HUES6 (cell line): Measurements from ENCODE around the gene SNORC.
"Not testable (repeated sequence)": the region's sequence is repeated elsewhere in the genome, so short reads cannot be mapped to it uniquely, and the experiment has no call there.

Experiments
- H3K27ac ChIP-seq: 2 replicates; pipeline ENCODE4 v1.7.0; 2013; ENCODE audit warnings: low read depth, mild to moderate bottlenecking, low read length, inconsistent platforms
- H3K27me3 ChIP-seq: 2 replicates; pipeline ENCODE4 v1.6.1; 2013; ENCODE audit warnings: low read length; ENCODE audit not compliant: control insufficient read depth, insufficient read depth
- H3K36me3 ChIP-seq: 2 replicates; pipeline ENCODE4 v1.6.1; 2013; ENCODE audit warnings: low read length; ENCODE audit not compliant: control insufficient read depth, insufficient read depth
- H3K4me1 ChIP-seq: 2 replicates; pipeline ENCODE4 v1.6.1; 2013; ENCODE audit warnings: low read length; ENCODE audit not compliant: control insufficient read depth, insufficient read depth
- H3K4me3 ChIP-seq: 2 replicates; pipeline ENCODE4 v1.5.1; 2013; ENCODE audit warnings: low read depth, low read length
- H3K9ac ChIP-seq: one replicate; pipeline ENCODE4 v1.6.1; 2013; ENCODE audit warnings: mild to moderate bottlenecking, low read length
- H3K9me3 ChIP-seq: 2 replicates; pipeline ENCODE4 v1.6.1; 2013; ENCODE audit warnings: low read depth, low read length; ENCODE audit not compliant: control insufficient read depth, insufficient read depth

SNORC gene

GRCh38 chr2:232850039-232850438 is 20.0 kb upstream of the SNORC start:
- no peaks in the 10 kb centered on the region for H3K9me3 ChIP-seq
- H3K36me3 ChIP-seq, result peaks cover 74% of the 10 kb centered on the region
- no peak overlapping the region for H3K27ac ChIP-seq
- H3K4me3 ChIP-seq, result no peak overlapping the region
- H3K9ac ChIP-seq, result no peak overlapping the region
- no peaks in the 10 kb centered on the region for H3K4me1 ChIP-seq
- H3K27me3 ChIP-seq, result no peaks in the 10 kb centered on the region

GRCh38 chr2:232852081-232852480 is 18.0 kb upstream of the SNORC start:
- not testable (repeated sequence) for H3K4me3 ChIP-seq, H3K4me1 ChIP-seq, H3K9ac ChIP-seq, H3K9me3 ChIP-seq, H3K27ac ChIP-seq, H3K27me3 ChIP-seq
- H3K36me3 ChIP-seq, result peaks cover 67% of the 10 kb centered on the region

- H3K27me3 ChIP-seq, result no peaks in the 10 kb centered on the region
- no peak overlapping the region for H3K4me3 ChIP-seq
- no peaks in the 10 kb centered on the region for H3K9me3 ChIP-seq
- no peaks in the 10 kb centered on the region for H3K4me1 ChIP-seq
- H3K36me3 ChIP-seq, result peaks cover 67% of the 10 kb centered on the region
- H3K27ac ChIP-seq, result no peak overlapping the region
- H3K9ac ChIP-seq, result no peak overlapping the region
Observed at GRCh38 chr2:232852676-232853075, 17.4 kb upstream of the SNORC start.

DNA sequence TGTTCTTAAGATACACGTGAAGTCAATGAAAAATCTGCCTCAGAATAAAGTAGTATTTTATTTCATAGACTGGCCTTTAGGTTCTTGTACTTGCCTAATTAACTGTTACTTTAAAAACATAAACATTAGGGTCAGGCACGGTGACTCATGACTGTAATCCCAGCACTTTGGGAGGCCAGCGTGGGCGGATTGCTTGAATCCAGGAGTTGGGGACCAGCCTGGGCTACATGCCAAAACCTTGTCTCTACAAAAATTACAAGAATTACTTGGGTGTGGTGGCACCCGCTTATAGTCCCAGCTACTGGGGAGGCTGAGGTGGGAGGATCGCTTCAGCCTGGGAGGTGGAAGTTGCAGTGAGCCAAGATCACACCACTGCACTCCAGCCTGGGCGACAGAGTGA is 16.0 kb upstream of the SNORC start:
- Histone ChIP-seq H3K9ac (no peak overlapping the region), H3K4me1 (no peaks in the 10 kb centered on the region), H3K36me3 (peaks cover 67% of the 10 kb centered on the region), H3K27ac (no peak overlapping the region), H3K4me3 (no peak overlapping the region), H3K9me3 (no peaks in the 10 kb centered on the region), H3K27me3 (no peaks in the 10 kb centered on the region)

DNA sequence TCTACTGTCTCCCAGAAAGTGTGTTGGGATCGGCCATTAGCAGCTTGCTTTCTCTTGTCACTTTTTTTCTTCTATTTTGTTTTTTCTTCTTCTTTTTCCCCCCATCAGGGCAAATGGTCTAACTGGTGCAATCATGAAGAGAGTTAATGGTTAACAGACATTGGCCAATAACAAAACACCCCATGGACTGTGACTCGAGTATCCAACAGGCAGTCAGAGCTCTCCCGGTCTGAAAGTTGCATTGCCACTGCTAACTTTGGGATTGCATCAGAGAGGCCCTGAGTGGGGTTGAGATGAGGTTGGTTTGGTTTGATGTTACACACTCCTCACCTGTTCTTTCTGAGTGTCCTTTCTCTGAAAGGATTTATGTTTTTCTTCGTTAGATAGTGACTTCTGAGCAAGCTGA is 12.9 kb upstream of the SNORC start:
- Histone ChIP-seq H3K27me3 (no peaks in the 10 kb centered on the region), H3K9ac (no peak overlapping the region), H3K4me3 (no peak overlapping the region), H3K36me3 (peaks cover 57% of the 10 kb centered on the region), H3K4me1 (no peaks in the 10 kb centered on the region), H3K9me3 (no peaks in the 10 kb centered on the region), H3K27ac (no peak overlapping the region)

DNA sequence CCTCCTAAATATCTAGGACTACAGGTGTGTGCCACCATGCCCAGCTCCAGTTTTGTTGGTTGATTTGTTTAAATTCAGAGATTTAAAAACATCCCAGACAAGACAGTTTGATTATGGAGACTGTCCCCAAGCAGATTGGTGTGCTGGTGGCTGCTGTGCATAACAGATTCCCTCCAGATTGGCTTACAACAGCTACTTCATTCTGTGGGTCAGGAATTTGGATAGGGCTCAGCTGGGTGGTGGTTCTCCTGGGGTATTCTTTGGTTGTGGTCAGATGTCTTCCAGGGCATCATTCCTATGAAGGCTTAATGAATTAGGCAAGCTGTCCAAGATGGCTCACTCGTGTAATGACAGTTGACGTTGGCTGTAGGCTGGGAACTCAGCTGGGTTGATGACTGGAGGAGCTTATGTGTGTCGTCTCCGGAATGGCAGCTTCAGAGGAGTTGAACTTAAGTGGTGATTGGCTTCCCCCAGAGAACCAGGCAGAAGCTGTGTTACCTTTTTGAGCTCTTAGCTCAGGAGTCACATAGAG is 10.6 kb upstream of the SNORC start:
- Histone ChIP-seq H3K36me3 (peaks cover 49% of the 10 kb centered on the region), H3K27ac (no peak overlapping the region), H3K9ac (no peak overlapping the region), H3K27me3 (no peaks in the 10 kb centered on the region), H3K4me1 (no peaks in the 10 kb centered on the region), H3K4me3 (no peak overlapping the region), H3K9me3 (no peaks in the 10 kb centered on the region)

DNA sequence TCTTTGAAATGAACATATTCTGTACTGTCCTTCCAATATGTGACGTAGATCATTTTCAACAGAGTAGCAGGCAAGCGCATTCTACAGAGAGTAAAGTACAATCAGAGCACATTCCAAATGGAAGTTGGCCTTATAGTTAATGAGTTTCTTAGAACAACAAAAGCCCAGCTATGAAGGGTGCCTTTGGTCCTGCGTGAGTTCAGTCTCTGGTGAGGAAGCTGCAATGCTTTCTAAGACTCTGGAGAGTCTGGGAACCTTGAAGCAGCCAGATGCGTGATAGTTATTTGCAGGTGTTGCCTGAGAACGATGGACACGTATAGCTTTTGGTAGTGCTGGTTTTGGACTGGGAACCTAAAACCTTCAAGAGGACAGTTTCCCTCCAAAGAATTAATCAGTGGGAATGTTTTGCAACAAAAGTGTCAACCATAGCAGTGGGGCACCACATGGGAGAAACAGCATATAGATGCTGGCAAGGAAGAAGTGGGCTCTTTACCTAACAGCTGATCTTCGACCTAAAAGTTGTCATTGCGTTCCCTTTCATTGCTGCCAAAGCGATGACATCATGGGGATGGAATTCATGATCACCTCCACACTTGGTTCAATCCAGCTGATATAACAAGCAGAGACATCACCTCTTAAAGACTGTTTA is 9.3 kb upstream of the SNORC start:
- Histone ChIP-seq H3K27ac (no peak overlapping the region), H3K9ac (no peak overlapping the region), H3K4me1 (no peaks in the 10 kb centered on the region), H3K36me3 (peaks cover 46% of the 10 kb centered on the region), H3K9me3 (no peaks in the 10 kb centered on the region), H3K27me3 (no peaks in the 10 kb centered on the region), H3K4me3 (no peak overlapping the region)

DNA sequence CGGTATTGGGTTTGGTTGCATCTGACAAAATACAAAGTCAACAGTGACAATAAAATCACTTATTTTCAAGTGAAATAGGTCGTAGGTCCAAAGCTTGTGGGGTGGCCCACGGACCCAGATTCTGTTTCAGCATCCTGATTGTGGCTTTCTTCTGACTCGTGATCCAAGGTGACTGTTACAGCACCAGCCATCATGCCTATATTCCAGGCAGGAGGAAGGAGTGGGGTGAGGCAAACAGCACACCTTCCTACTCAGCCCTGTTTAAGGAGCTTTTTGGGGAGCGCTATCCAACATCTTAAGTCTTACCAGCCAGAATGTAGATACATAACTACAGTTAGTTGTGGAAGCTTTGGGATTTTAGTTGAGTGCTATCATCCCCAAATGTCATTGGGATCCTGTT is 8.7 kb upstream of the SNORC start:
- Histone ChIP-seq H3K27ac (no peak overlapping the region), H3K36me3 (peaks cover 43% of the 10 kb centered on the region), H3K9me3 (no peaks in the 10 kb centered on the region), H3K27me3 (no peaks in the 10 kb centered on the region), H3K9ac (no peak overlapping the region), H3K4me3 (no peak overlapping the region), H3K4me1 (no peaks in the 10 kb centered on the region)

DNA sequence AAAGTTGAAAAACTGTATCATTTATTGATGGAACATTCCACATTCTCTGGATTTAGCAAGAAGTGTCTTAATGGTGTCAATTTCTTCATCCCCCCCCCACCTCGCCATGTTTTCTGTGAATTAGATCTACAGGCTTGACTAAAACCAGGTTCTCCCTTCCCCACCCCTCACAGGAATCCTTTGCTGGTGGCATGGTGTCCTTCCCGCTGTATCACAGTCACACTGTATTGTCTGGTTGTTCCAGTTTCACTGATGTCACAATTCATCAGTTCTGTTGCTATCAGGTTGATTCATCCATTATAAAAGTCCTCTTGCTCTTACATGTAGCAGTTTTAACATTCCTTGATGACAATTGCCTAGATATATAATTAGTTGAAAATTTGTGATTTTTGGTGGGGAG is 6.1 kb upstream of the SNORC start:
- H3K9me3 ChIP-seq, result no peaks in the 10 kb centered on the region
- no peak overlapping the region for H3K9ac ChIP-seq
- H3K4me1 ChIP-seq, result no peaks in the 10 kb centered on the region
- no peak overlapping the region for H3K4me3 ChIP-seq
- no peak overlapping the region for H3K27ac ChIP-seq
- H3K27me3 ChIP-seq, result no peaks in the 10 kb centered on the region
- H3K36me3 ChIP-seq, result peaks cover 17% of the 10 kb centered on the region

DNA sequence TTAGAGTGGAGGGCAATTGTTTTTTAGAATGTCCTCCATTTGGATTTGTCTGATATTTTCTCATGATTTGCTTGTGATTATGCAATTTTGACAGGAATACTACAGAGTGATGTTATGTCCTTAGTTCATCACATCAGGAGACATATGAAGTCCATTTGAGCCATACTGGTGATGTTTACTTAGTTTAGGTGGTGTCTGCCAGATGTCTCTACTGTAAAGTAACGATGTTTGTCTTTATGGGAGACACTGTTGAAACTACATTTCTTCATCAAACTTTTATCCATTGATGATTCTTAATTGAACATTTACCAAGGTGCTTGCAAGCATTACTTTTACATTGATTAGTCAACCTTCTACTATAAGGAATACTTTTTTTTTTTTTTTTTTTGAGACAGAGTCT is 4.9 kb upstream of the SNORC start:
- no peak overlapping the region for H3K27ac ChIP-seq
- peaks cover 4% of the 10 kb centered on the region; the same call in 1 of the 2 replicates for H3K4me1 ChIP-seq
- H3K9ac ChIP-seq, result no peak overlapping the region
- no peak overlapping the region for H3K4me3 ChIP-seq
- H3K9me3 ChIP-seq, result no peaks in the 10 kb centered on the region
- H3K27me3 ChIP-seq, result no peaks in the 10 kb centered on the region
- H3K36me3 ChIP-seq, result peaks cover 7% of the 10 kb centered on the region

- Histone ChIP-seq H3K27ac (no peak overlapping the region), H3K4me1 (peaks cover 4% of the 10 kb centered on the region; the same call in 1 of the 2 replicates), H3K36me3 (peaks cover 4% of the 10 kb centered on the region), H3K27me3 (no peaks in the 10 kb centered on the region), H3K9me3 (no peaks in the 10 kb centered on the region), H3K9ac (no peak overlapping the region), H3K4me3 (no peak overlapping the region)
Observed at GRCh38 chr2:232866104-232866503, 4.0 kb upstream of the SNORC start.
